ENCODE results near the gene C15orf39. TPM values are rescaled to one million over a fixed set of nuclear protein-coding genes. Genes with fewer than 3 reads are reported as not detected.

C15orf39 gene
- total and polyA plus RNA-seq, 5 experiments from 2014 or later, result 1.0 to 27.6 (median 4.5) TPM

GRCh38 chr15:75203017-75203907 lies 1.6 kb downstream of the C15orf39 start:
- no peaks in the 10 kb centered on the region for H3K27me3 Mint-ChIP-seq
- POLR2A ChIA-PET, result interaction anchor here (1.0 to 3.9 kb wide), 4 partner anchors 13 to 265 kb away, joined by 3 to 30 read pairs (median 9); partner anchors contain the start of genes COX5A and PPCDC
- no peak for DNase-seq

DNA sequence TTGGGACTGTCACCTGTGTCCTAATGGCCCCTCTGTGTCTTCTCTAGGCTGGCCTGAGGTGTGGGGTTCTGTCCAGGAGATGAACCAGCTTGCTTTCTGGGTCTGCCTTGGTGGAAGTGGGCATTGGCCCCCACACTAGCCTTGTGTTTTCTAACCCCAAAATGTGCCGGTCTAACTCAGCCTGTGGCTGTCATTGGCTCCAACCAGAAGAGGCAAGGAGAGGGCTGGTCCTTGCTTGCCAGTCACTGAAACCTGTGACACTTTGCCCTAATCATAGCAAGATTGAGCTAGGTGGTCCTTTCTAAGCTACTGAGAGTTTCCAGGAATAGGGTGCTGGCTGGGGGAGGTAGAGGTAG lies 2.2 kb downstream of the C15orf39 start:
- no peaks in the 10 kb centered on the region for H3K9me3 Mint-ChIP-seq
- ATAC-seq (no peak), DNase-seq (no peak)
- POLR2A ChIA-PET, result interaction anchor here (1.0 to 3.9 kb wide), 5 partner anchors 12 to 266 kb away, joined by 3 to 30 read pairs (median 3); partner anchors contain the start of genes COX5A, PPCDC and RPP25
- no peaks in the 10 kb centered on the region for H3K27me3 Mint-ChIP-seq
- H3K4me1 Mint-ChIP-seq, result peaks cover 11 to 55% (median 49%) of the 10 kb centered on the region in 4 donors
- H3K4me3 Mint-ChIP-seq, result peak overlapping the region; percentile 43 to 96 (median 82)
- peak overlapping the region in 9 of 10 donors; percentile 57 to 97 (median 90) for H3K27ac Mint-ChIP-seq
- H3K36me3 Mint-ChIP-seq, result peaks cover 0 to 25% (median 0%) of the 10 kb centered on the region in 3 donors

More at GRCh38 chr15:75203017-75203907, 1.6 kb downstream of the C15orf39 start:
- ATAC-seq, result no peak
- H3K4me1 Mint-ChIP-seq, result peaks cover 11 to 58% (median 46%) of the 10 kb centered on the region in 4 donors
- H3K4me3 Mint-ChIP-seq, result peak overlapping the region; percentile 83 to 97 (median 91)
- H3K36me3 Mint-ChIP-seq, result peaks cover 0 to 18% (median 0%) of the 10 kb centered on the region in 3 donors
- H3K27ac Mint-ChIP-seq, result peak overlapping the region; percentile 66 to 97 (median 92)
- H3K9me3 Mint-ChIP-seq, result no peaks in the 10 kb centered on the region

- H3K27me3 Mint-ChIP-seq, result no peaks in the 10 kb centered on the region
- peak overlapping the region; percentile 16 to 97 (median 86) for H3K27ac Mint-ChIP-seq
- H3K4me3 Mint-ChIP-seq, result peak overlapping the region; percentile 28 to 96 (median 77)
- ATAC-seq (peak; percentile 52 to 56), DNase-seq (peak; percentile 75 to 92 (median 83))
- H3K9me3 Mint-ChIP-seq, result no peaks in the 10 kb centered on the region
- POLR2A ChIA-PET, result interaction anchor here (1.0 to 3.9 kb wide), 4 partner anchors 12 to 248 kb away, joined by 3 to 30 read pairs (median 9); partner anchors contain the start of genes PPCDC and RPP25
- H3K4me1 Mint-ChIP-seq, result peaks cover 17 to 57% (median 53%) of the 10 kb centered on the region in 4 donors
- peaks cover 0 to 31% (median 0%) of the 10 kb centered on the region in 3 donors for H3K36me3 Mint-ChIP-seq
Observed at GRCh38 chr15:75204340-75205063, 2.8 kb downstream of the C15orf39 start.

- Mint-ChIP-seq H3K36me3 (peaks cover 0 to 34% (median 0%) of the 10 kb centered on the region in 3 donors), H3K27me3 (no peaks in the 10 kb centered on the region), H3K4me1 (peaks cover 19 to 63% (median 52%) of the 10 kb centered on the region in 4 donors), H3K9me3 (no peaks in the 10 kb centered on the region), H3K27ac (peak overlapping the region in 8 of 10 donors; percentile 5 to 86 (median 74)), H3K4me3 (peak overlapping the region in 6 of 10 donors; percentile 53 to 96 (median 86))
- POLR2A ChIA-PET, result interaction anchor here (1.1 to 2.7 kb wide), 2 partner anchors 175 to 249 kb away, joined by 3 to 15 read pairs; partner anchors contain the start of gene RPP25
- ATAC-seq, result no peak
- no peak for DNase-seq
Observed at GRCh38 chr15:75205064-75205395, 3.3 kb downstream of the C15orf39 start.

DNA sequence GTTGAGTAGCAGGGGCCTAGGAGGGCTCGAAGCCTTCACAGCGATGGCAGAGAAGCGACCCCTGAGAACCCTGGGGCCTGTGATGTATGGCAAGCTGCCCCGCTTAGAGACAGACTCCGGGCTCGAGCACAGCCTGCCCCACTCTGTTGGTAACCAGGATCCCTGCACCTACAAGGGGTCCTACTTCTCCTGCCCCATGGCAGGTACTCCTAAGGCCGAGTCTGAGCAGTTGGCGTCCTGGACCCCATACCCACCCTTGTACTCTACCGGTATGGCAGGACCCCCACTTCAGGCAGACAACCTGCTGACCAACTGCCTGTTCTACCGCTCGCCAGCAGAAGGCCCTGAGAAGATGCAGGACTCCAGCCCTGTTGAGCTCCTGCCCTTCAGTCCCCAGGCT lies 4.3 kb downstream of the C15orf39 start:
- POLR2A ChIA-PET, result no interaction called here
- H3K9me3 Mint-ChIP-seq, result no peaks in the 10 kb centered on the region
- peaks cover 0 to 41% (median 0%) of the 10 kb centered on the region in 3 donors for H3K36me3 Mint-ChIP-seq
- no peak for DNase-seq
- H3K27ac Mint-ChIP-seq, result peak overlapping the region in 1 of 10 donors; percentile 49
- peaks cover 22 to 62% (median 52%) of the 10 kb centered on the region in 4 donors for H3K4me1 Mint-ChIP-seq
- H3K4me3 Mint-ChIP-seq, result peak overlapping the region in 1 of 10 donors; percentile 62
- no peak for ATAC-seq
- H3K27me3 Mint-ChIP-seq, result no peaks in the 10 kb centered on the region

DNA sequence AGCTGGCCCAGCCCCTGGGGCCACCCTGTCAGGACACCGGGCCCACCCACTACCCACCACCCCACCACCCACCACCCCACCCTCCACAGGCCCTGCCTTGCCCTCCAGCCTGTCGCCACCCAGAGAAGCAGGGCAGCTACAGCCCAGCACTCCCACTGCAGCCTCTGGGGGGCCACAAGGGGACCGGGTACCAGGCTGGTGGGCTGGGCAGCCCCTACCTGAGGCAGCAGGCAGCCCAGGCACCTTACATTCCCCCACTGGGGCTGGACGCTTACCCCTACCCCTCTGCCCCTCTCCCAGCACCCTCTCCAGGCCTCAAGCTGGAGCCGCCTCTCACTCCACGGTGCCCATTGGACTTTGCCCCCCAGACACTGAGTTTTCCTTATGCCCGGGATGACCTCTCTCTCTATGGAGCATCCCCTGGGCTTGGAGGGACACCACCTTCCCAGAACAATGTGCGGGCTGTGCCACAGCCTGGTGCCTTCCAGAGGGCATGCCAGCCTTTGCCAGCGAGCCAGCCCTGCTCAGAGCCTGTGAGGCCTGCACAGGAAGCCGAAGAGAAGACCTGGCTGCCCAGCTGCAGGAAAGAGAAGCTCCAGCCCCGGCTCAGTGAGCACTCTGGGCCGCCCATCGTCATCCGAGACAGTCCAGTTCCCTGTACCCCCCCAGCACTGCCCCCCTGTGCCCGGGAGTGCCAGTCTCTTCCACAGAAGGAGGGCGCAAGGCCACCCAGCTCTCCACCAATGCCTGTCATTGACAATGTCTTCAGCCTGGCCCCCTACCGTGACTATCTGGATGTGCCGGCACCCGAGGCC lies 5.3 kb downstream of the C15orf39 start:
- no peak for DNase-seq
- POLR2A ChIA-PET, result no interaction called here
- Mint-ChIP-seq H3K27ac (no peak overlapping the region), H3K4me3 (no peak overlapping the region), H3K9me3 (no peaks in the 10 kb centered on the region), H3K27me3 (no peaks in the 10 kb centered on the region), H3K36me3 (peaks cover 0 to 45% (median 0%) of the 10 kb centered on the region in 3 donors), H3K4me1 (peaks cover 18 to 62% (median 51%) of the 10 kb centered on the region in 4 donors)
- ATAC-seq, result no peak

- DNase-seq, result no peak
- H3K9me3 Mint-ChIP-seq, result no peaks in the 10 kb centered on the region
- H3K4me3 Mint-ChIP-seq, result no peak overlapping the region
- peaks cover 23 to 68% (median 56%) of the 10 kb centered on the region in 4 donors for H3K4me1 Mint-ChIP-seq
- no peaks in the 10 kb centered on the region for H3K27me3 Mint-ChIP-seq
- ATAC-seq, result no peak
- H3K36me3 Mint-ChIP-seq, result peaks cover 0 to 47% (median 0%) of the 10 kb centered on the region in 3 donors
- peak overlapping the region in 1 of 10 donors; percentile 62 for H3K27ac Mint-ChIP-seq
- POLR2A ChIA-PET, result no interaction called here
Observed at GRCh38 chr15:75207618-75208500, 6.2 kb downstream of the C15orf39 start.

DNA sequence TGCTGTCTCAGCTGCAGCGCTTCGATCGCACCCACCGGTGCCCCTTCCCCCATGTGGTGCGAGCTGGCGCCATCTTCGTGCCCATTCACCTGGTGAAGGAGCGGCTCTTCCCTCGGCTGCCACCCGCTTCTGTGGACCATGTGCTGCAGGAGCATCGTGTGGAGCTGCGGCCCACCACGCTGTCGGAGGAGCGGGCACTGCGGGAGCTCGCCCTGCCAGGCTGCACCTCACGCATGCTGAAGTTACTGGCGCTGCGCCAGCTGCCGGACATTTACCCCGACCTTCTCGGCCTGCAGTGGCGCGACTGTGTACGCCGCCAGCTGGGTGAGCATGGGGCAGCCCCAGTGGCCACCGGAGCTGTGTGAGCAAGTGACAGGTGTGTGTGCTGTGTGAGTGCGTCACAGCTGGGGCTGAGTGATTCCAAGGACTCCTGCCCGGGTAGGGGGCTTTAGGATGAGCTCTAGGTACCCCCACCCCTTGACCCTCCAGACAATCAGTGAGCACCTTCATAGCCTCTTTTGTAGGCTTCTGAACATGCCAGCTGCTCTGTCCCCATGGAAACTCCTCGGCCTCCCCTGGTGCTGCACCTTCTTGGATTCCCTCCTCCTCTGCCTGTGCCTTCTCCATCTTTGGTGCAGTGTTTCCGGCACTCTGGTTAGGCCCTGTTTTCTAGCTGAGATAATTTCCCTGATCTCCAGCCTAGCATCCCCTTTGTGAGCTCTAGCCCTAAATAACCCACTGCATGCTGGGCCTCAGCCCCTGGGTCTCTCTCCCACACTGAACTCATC lies 7.0 kb downstream of the C15orf39 start:
- Mint-ChIP-seq H3K27me3 (no peaks in the 10 kb centered on the region), H3K9me3 (no peaks in the 10 kb centered on the region), H3K4me1 (peaks cover 25 to 62% (median 49%) of the 10 kb centered on the region in 4 donors), H3K27ac (peak overlapping the region in 3 of 10 donors; percentile 40 to 70 (median 70)), H3K4me3 (peak overlapping the region in 1 of 10 donors; percentile 18), H3K36me3 (peaks cover 0 to 51% (median 0%) of the 10 kb centered on the region in 3 donors)
- POLR2A ChIA-PET, result no interaction called here
- DNase-seq, result no peak
- ATAC-seq, result no peak

DNA sequence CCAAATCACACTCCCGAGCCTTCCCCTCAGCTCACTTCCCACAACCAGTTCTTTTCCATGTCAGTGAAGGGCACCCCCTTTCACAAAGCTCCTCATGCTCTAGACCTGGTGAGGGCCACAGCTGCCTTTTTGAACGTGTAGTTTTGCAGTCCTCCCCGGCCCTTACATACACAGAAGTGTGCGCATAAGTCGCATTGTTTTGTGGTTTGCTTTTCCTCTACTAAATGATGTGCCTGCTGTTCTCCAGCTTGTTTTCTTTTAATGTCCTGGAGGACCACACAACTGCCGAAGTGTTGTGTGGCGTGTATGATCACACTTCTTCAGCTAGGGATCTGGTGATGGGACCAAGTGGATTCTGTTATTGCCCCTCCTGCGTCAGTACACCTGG lies 7.6 kb downstream of the C15orf39 start:
- ATAC-seq (no peak), DNase-seq (no peak)
- no peaks in the 10 kb centered on the region for H3K27me3 Mint-ChIP-seq
- no peaks in the 10 kb centered on the region for H3K9me3 Mint-ChIP-seq
- POLR2A ChIA-PET, result interaction anchor here (0.7 kb wide), 1 partner anchor 168 kb away, joined by 3 read pairs; no protein-coding TSS in a partner anchor
- H3K4me1 Mint-ChIP-seq, result peaks cover 22 to 56% (median 43%) of the 10 kb centered on the region in 4 donors
- peak overlapping the region in 1 of 10 donors; percentile 18 for H3K4me3 Mint-ChIP-seq
- peaks cover 0 to 51% (median 0%) of the 10 kb centered on the region in 3 donors for H3K36me3 Mint-ChIP-seq
- H3K27ac Mint-ChIP-seq, result peak overlapping the region in 5 of 10 donors; percentile 47 to 75 (median 70)

- Mint-ChIP-seq H3K9me3 (no peaks in the 10 kb centered on the region), H3K4me1 (peaks cover 20 to 47% (median 38%) of the 10 kb centered on the region in 4 donors), H3K27ac (peak overlapping the region in 6 of 10 donors; percentile 14 to 91 (median 57)), H3K27me3 (no peaks in the 10 kb centered on the region), H3K36me3 (peaks cover 0 to 49% (median 0%) of the 10 kb centered on the region in 3 donors), H3K4me3 (no peak overlapping the region)
- DNase-seq (no peak), ATAC-seq (no peak)
- POLR2A ChIA-PET, result no interaction called here
Observed at GRCh38 chr15:75210811-75211230, 9.1 kb downstream of the C15orf39 start.
